Stimulated activated CD8-positive, alpha-beta memory T cell treated with anti-CD3 and anti-CD28 coated beads, Interleukin-12 subunit alpha, Interleukin-12 subunit beta, amount 100 ng/mL, for 1 hour (primary cell): Measurements from ENCODE around the gene EYA2.

Experiments
- DNase-seq: peaks from one replicate; pipeline ENCODE4 v3.0.0-alpha.2; 2020; ENCODE audit warnings: low read depth

The EYA2 gene

DNA sequence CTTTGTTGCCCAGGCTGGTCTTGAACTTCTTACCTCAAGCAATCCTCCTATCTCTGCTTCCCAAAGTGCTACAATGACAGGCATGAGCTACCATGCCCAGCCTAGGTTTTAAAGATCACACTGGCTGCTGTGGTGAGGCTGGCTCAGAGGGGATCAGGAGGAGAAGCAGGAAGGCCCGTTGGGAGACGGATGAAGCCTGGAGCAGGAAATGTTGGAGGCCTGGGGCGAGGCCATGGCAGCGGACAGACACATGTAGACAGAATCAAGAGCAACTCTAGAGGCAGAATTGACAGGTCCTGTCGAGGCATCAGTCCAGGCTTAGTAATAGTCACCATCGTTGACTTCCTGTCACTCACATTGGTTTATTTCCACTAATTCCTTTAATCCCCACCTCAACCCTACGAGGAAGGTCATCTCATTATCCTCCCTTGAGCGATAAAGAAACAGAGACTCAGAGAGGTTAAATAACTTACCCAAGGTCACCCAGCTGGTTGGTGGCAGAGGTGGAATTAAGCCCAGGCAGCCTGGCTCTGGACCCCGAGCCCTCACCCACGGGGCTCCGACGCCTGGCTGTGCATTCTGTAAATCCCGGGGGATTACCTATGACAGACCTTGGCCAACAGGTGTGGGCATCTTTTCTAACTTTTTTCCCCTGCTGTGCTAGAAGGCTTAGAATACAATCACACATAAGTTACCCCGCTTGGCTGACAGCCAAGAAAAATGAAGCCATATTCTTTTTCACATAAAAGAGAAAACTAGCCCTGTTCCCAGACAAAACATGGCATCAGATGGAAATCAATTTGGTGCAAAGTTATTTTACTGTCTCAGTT, 113.4 kb downstream of the EYA2 start:
- no peak for DNase-seq

DNA sequence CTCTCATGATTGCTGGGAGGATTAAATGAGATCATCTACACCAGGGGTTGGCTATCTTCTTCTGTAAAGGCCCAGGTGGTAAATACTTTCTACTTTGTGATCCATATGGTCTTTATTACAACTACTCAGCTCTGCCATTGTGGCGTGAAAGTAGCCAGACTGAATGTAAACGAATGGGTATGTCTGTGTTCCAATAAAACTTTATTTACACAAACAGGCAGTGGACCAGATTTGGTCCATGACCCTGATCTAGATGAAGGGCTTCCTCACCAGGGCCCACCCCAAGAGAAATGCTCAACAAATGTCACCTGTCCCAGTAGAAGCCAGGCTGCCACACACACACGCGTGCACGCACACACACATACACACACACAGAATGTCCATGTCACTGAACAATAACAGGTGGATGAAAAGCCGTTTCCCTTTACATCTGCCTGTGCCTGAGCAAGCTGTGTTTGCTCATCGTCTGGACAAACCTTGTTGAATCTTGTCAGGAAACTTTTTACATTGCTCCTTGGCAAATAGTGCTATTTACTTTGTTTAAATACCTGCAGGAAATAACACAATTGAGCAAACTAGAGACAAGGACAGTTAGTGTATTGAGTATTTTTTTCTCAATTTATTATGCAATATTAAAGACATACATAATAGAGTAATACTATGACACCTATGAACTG, 114.3 kb downstream of the EYA2 start:
- no peak for DNase-seq

DNA sequence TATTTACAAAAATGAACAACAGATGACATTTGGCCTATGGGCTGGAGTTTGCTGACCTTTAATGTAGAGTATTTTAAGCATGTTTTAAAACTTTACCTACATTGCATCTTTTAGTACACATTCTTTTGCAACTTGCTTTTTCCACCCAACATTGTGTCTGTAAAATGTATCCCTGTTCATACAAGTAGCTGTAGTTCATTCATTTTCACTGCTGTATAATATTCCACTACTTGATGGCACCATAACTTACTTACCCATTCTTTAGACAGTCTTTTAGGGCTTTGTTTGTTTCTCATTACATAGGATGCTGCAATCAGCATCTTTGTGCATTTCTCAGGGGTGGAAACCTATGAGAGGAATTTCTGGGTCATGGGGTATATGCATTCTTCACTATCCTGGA, 115.1 kb downstream of the EYA2 start:
- no peak for DNase-seq

DNA sequence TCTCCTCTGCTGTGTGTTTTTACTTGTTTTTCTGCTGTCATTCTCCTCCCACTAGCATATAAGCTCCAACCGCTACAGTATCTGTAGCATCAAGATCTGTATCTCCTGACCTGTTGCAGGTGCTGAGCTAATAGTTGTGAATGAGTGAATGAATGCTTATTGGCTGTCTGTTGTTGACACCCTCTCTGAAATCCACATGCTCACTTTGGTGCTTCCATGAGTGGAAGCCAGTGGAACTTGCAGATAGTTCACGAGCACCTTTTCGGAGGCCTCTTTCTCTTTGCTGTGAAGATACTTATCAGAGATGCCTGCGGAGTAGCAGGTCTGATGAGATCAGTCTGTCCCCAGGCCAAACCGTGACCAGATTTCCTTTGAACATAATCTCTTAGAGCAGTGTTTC, 117.3 kb downstream of the EYA2 start:
- no peak for DNase-seq

DNA sequence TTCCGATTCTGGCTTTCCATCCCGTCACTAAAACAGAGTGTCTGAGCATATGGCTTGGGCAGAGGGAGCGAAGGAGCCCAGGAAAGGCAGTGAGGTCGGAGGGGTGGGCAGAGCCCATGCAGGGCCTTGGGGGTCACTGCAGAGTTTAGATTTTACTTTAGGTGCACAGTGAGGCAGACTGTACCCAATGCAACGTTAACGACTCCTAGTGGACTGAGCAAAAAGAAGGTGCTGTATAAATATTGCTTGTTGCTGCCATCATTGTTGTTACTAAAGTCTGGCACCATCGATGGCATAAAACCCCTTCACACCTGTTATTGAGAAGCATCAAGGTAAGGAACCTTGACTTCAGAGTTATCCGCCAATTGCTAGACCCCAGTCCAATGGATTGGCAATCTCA, 119.0 kb downstream of the EYA2 start:
- no peak for DNase-seq

DNA sequence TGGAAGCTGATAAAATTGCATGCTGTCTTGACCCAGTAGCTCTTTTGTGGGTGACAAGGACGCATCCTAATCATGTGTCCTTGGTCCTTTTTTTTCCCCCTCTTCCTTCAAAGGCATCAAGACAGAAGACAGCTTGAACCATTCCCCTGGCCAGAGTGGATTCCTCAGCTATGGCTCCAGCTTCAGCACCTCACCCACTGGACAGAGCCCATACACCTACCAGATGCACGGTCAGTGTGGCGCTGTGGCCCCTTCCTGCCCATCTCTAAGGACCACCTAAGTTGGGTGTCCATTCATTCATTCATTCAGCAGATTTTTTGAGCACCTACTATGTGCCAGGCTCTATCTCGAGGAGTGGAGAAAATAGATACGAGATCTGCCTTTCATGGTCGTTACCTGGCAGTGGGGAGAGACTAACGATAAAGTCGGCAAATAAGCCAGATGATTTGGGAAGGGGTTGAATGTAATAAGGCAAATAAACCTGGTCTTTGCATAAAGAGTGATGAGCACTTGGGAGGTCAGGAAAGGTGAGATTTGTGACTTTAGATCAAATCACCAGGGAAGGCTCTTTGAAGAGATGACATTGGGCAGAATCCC, 121.5 kb downstream of the EYA2 start:
- no peak for DNase-seq

DNA sequence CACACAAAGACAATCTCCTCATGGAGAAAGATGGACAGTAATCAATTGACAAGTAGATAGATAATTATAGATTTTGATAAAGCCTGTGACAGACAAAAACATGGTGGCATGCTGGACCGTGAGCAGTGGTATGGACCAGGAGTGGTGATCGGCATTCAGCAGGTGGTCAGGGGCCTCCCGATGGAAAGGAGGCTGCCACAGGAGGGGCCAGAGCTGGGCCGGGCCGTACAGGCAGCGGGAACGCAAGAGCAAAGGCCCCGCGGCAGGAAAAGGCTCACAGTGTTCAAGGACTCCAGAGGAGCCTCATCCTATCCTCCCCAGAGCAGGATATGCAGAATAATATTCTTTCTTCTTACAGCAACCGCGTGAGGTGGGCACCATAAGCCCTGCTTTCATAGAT, 123.7 kb downstream of the EYA2 start:
- DNase-seq = no peak

DNA sequence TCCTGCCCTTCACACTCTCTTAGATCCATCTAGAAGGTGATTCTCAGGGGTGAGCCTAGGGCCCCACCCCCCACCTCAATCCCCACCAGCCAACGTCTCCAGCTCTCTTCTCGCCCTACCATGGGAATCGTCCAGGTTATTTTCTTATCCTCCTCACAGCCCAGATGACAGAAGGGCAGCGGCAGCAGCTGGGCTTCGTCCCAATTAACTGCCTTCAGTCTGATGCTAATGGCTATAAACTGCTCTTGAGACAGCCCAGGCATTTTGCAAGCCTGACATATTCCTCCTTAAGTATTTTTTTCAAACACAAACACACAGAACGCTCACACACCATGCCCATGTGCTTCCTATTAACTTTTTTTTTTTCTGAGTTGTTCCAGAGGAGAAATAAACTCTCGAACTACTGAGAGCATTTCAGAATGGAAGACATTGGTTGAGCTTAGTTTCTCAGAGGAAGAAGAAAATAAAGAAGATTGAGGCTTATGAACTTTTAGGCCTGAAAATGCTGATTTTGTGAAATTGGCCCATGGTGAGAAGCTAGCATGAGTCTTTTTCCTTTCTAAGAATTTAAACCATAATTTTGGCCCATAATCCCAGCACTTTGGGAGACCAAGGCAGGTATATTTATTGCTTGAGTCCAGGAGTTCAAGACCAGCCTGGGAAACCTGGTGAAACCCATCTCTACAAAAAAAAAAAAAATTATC, 124.6 kb downstream of the EYA2 start:
- DNase-seq = no peak

DNA sequence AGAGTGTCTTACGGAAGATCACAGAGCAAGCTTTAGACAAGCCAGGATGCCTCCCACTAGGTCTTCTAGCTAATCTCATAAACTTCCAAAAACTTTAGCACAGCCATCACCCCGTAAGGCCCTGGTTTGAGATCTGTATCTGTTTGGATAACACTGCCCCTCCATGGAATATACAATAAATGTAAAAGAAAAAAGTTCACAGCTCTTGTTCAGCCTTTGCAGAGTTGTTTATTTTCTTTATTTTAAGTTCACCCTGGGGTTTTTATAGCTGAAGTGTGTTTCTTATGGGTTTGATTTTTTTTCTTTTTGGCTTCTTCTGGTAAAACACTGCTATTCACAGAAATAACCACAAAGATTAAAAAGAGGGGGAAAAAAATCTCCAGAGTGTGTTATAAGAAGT, 125.6 kb downstream of the EYA2 start:
- no peak for DNase-seq

DNA sequence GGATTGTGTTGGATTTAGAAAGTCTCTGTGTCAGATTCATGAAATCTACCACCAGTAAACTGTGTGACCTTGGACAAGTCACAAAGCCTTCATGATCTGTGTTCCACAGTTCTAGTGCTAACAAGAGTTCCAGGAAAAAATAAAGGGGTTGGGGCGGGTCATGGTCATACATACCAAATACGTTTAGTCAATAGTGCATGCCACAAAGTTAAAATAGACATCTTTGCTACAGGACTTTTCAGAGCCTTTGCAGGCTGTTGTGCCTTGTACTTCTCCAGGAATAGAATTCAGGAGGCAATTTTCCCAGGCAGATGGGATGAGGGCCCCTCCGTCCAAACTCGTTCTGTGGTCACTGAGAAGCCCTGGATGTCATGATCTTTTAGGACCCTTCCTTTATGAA, 127.2 kb downstream of the EYA2 start:
- no peak for DNase-seq

DNA sequence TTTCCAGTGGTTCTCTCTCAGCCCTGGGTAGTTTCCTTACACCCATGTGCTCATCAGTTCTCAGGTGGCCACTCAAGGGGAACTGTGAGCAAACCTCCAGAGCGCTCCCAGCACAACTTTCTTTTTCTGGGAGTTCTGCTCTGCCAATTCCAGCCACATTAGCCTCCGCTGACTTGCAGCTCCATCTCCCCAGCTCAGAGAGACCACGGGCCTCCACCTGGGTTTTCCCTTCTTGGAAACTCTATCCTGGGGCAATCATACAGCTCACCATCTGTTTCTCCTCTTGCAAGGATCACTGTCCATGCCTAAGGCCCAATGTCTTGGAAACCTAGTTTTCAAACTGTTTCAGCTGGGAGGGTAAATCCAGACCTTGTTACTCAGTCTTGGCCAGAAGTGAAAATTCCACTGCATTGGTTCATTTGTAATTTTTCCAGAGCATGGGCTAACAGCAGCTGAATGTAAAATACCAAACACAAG, 129.9 kb downstream of the EYA2 start:
- DNase-seq = no peak

DNA sequence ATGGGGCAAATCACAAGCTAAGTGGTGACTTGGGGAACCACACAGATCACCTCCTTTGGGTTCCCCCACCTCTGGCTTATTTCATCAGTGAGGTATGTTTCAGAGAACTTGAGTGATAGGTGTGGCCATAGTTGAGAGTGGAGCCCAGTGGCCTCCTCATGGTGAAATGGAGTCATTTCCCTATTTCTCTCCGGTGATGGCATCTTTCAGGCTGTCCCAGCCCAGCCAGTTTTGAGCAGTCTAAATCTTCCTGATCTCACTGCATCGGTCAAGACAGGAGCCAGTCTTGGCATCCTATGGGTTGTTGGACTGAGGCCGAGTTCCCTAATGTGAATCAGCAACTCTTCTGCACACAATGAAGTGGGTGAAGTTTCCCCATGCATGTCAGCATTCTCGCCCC, 132.4 kb downstream of the EYA2 start:
- DNase-seq = no peak

DNA sequence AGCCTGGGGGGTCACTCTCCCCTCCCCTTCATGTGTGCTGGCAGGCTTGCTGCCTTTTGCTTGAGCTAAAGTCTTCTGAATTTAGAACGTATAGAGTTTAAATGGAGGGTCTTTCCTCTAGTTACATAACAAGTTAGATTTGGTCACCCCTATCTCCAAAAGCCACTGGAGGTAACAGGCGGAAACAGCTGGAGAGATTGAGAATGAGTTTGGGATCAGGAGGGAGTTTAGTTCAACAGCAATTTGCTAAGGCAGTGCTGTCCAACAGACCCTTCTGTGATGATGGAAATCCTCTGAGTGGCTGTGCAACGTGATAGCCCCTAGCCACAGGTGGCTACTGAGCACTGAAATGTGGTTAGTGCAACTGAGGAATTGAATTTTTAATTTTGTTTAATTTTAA, 132.8 kb downstream of the EYA2 start:
- no peak for DNase-seq

DNA sequence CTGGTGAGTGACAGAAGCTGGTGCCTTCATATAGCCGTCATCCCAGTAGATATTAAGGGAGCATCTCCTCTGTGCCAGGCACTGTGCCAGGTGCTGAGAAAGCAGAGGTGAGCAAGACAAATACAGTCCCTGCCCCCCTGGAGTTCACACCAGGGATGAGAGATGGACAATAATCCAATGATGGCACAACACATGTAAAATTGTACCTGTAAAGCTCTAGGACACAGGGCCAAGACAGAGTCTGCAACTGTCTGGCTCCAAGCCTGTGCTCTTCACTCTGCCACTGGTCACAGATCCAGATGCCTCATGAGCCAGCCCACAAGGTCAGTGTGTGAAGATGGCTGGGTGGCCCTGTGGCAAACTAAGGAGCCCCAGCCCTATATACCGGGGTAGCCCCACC, 133.8 kb downstream of the EYA2 start:
- DNase-seq = no peak

DNA sequence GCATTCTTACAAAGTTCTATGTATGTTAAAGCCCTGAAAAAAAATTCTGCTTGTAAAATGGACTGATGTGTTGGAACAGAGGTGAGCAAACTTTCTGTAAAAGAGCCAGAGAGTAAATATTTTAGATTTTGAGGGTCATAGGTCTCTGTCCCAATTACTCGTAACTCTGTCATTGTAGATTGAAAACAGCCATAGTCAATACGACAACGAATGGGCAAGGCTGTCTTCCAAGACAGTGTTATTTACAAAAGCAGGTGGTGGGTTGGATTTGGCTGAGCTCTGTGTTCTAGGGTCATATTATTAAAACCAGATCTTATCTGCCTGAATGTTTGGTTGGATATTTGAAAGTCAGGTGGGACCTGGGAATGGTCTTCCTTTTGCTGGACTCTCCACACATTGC, 135.2 kb downstream of the EYA2 start:
- DNase-seq = no peak

DNA sequence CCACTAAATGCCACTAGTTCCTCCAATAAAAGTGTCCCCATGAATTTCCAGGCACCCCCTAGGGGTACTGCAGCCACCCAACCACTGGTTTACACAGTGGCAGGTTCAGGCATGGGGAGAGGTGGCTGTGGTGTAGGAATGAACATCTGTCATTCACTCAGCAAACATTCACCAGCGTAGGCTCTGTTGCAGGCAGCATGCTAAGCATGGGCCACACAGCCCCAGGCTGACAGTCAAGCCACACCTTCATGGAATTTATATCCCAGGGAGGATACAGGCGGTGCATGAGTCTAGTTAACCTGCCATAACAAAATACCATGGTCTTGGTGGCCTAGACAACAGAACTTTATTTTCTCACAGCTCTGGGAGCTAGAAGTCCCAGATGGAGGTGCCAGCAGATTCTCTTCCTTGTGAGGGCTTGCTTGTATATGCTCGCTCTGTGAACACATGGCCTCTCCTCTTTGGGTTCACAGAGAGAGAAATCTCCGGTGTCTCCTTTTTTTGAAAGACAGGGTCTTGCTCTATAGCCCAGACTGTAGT, 135.7 kb downstream of the EYA2 start:
- DNase-seq = no peak

DNA sequence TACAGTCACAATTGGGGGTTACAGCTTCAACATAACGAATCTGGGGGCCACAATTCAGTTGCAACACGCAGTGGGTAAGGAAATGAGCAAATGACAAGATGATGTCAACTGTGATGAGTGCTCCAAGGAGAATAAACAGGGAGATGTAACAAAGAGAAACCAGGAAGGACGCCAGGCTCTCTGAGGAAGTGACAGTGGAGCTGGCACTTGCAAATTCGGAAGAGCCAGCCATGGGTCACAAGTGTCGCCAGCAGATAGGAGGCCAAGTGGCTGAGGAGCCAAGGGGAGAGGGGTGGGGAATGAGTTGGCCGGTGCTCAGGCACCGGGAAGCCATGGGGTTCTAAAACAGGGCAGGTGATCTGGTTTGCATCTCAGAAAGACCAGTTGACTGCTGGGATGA, 136.4 kb downstream of the EYA2 start:
- DNase-seq = no peak

DNA sequence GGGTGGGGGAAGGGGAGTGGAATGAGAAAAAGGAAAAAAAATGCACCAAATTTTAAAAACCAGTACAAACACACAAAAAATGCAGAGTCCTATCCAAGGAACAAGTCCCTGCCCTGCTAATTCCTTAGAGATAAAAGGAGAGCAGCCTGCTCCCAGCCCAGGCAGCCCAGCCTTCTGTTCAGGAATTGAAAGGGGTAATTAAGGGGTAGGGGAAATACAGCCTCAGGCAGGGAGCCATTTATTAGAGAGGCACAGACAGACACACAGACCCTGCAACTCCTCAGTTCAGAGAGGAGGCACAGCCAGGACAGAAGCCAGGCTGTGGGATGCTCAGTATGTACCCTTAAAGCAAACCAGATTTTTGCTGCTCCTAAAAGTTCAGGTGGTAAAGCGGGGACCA, 137.2 kb downstream of the EYA2 start:
- no peak for DNase-seq

DNA sequence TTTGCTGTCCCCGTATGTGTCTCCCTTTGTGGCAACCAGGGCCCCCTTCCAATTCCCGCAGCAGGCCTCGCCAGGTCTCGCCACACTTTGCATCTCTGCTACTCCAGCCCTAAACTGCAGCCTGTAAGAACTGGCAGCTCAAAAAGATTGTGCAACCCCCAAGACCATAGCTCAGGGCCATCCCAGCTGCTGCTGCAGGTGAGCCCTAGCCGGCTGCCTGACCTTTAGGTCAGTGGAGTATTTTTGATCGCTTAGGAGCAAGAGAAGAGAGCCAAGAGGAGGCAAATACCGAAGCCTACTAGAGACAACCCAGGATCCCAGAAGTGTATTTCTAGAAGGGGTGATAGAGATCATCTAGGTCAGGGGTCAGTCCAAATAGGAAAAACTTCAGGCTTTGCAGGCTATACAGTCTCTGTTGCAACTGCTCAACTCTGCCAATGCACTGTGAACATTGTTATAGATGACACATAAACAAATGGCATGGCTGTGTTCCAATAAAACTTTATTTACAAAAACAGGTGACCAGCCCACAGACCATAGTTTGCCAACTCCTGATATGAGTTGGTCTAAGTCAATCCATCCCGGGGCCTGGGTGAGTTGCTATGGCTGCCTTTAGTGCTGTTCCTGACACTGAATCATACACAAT, 138.4 kb downstream of the EYA2 start:
- no peak for DNase-seq

DNA sequence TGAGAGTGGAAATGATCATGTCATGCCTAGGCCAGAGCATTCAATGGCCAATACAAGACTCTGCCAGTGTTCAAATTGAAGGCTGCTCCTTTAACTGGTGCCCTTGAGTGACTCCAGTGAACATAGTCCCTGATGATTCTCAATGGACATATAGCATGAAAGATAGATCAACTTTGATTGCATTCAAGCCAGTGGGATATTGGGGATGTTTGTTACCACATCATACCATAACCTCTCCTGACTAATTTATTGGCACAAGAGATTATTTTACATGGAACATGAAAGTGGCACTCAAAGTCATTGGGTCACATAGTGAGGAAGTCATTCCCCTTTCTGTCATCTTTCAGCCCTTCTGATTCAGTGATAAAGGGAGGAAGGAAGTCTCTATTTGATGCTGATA, 139.0 kb downstream of the EYA2 start:
- DNase-seq = no peak

DNA sequence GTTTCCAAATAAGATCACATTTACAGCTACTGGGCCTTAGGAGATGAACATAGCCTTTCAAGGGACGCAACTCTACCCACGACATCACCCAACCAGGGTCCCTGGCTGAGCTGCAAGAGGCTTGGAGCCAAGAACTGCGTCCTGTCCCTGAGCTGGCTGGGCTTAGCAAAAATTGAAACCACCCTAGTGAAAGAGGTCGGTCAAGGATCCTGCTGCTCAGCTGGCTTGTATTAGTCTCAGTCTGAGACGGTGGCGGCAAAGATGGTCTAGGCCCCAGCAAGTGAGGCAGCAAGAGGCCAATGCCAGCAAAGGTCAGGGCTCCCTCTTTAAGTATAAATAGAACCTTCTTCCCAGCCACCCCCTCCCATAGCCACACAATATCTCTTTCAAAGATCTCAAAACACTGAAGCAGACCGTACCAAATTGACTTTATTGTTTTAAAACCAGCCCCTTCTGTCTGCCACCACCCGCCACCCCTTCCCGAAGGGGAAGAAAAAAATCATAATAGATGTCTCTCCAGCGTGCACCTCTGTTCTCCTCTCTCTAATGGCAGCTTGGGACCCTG, 140.5 kb downstream of the EYA2 start:
- DNase-seq = no peak
